KBM-7 (cell line): ENCODE data around the gene RGS6.

Experiments used
- DNase-seq: peaks from one replicate; pipeline ENCODE4 v3.0.0-alpha.2; 2015
- in situ Hi-C: fragments of 300-500 bp; cut with MboI; formaldehyde crosslinking; loops from 2 replicates; pipeline ENCODE4 v1.14.3; 2020; ENCODE audit warnings: low sequenced_read_pairs, low pct_unique_long_range_greater_than_20kb, mixed read lengths

The RGS6 gene

DNA sequence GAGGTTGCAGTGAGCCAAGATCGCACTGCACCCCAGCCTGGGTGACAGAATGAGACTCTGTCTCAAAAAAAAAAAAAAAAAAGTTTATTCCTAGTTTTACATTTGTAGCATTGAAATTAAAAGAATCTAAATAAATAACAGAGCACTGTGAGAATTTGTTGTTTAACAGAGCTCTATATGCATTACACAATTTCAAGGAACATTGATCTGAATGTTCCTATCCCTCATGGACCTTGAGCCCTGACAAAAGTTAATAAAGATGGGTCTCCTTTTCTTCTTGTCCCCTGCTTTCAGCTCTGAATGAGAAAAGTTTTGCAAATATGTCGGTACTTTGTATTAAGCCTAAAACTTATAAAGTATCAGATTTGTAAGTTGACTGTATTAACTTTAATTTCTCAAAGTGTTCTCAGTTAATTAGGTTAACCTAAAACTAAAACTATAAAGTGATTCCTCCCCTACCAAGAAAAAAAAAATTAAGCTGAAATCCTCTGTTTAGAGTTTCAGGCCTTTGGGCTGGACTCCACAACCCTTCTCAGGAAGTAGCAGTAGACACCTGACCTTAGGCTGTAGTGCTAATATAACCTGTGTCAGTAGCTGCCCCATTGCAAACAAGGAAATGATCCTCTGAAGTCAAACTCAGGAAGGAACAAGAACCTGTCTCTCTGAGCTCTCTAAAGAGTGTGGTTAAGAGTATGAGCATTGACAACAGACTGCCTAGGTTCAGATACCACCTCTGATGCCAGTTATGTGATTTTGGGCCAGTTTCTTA, 484.0 kb downstream of the RGS6 start:
- DNase-seq: no peak
- in situ Hi-C loops: no loop called here

DNA sequence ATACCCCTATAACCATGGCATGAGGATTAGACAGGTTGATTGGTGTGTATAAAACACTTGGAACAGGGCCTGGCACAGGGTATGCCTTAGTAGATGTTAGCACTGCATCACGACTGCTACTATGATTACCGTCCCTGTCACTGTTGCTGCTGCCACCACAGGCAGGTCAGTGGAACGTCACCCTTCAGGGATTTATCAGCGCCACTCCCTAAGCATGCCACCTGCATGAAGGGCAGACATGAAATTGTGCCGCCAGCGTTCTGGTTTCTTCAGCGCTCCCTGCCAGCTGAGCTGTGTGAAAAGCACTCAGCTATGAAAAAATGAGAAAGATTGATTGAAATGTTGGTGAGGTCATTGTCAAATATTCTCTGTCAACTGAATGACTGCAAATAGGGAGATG, 484.7 kb downstream of the RGS6 start:
- in situ Hi-C loops: no loop called here
- no peak for DNase-seq

DNA sequence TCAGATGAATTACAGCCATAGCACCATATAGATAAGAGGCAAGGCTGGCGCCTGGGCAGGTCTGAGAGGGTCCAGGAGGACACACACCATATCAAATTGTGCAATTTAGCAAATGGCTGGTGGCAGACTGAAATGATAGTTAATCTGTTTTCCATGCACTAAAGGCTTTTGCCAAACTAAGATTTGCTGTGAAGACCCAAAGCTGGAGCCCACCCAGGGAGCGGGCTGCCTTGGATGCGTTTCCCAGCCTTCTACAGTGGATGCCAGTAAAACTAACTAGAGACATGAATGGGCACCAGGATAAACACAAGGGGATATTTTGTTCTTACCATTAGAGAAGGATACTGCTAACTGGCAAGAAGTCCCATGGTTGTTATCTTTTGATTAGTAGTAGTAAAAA, 486.6 kb downstream of the RGS6 start:
- in situ Hi-C loops: no loop called here
- DNase-seq: no peak

DNA sequence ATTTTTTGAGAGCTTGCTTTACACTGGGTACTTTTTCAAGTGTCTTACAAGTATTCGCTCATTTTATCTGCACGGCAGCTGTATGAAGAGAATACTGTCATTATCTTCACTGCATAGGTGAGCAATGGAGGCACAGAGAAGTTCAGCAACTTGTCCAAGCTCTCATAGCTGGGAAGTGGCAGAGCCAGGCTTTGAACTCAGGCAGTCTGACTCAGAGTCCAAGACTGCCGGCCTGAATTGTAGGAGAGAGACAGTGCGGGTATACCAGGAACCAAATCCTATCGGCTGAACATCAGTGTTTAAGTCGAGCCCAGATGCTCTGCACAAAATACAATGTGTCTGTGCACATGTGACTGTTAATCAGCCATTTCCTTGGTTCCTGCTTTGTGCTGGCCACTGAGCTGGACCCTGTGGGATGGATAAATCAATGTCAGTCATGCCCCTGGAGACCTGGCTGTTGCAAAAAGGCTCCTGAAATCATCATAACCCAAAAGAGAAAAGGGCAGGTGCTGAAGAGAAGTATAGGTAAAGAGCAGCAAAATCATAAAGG, 487.1 kb downstream of the RGS6 start:
- in situ Hi-C loops: no loop called here
- DNase-seq: no peak

DNA sequence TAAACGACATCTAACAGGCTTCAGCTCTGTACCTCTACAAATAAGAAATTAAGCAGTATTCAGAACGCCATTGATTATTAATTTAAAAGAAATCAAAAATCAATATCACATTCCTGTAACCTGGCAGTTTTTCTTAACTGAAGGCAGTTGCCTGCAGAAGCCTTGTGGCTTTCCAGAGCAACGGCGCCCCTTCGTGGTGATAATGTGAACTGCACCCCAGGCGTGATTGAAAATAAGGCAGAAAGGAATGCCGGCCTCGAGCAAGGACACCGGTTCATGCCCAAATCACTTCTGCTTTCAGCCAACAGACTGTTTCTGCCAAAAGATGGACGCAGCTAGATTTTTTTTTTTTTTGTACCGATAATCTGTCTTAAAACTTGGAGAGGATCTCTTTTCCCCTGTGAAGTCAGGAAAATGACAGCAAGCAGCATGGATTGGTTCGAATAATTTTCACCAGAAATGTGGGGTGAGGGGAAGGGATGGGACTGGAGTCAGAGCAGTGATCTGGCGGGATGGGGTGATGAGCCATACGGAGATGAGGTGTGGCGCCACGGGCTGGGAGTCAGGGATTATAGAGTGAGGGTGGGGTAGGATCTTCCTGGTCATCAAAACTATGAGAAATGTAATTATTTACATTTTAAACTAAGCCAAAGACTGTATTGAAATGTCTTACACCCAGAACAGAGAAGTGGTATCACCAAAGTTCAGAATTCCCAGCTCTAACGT, 488.7 kb downstream of the RGS6 start:
- peak; percentile 87 for DNase-seq
- in situ Hi-C loops: no loop called here

DNA sequence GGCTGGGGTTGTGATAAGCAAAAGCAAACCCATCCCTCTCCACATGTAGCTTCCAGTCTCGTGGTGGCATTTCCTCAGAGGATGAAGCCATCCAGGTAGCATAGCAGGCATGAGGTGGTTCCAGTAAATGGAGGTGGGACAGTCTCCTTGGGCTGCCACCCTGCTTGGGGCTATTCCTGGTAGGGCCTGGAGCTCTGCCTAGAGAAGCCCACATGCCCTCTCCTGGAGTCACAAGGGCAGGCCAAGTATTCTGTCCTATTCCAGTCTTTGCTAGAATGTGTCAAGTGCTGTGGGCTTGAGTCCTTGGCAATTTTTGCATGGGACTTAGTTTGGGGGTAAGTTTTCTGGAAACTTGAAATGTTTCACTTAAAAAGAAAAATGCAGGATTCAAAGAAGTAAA, 491.7 kb downstream of the RGS6 start:
- in situ Hi-C loops: no loop called here
- no peak for DNase-seq

DNA sequence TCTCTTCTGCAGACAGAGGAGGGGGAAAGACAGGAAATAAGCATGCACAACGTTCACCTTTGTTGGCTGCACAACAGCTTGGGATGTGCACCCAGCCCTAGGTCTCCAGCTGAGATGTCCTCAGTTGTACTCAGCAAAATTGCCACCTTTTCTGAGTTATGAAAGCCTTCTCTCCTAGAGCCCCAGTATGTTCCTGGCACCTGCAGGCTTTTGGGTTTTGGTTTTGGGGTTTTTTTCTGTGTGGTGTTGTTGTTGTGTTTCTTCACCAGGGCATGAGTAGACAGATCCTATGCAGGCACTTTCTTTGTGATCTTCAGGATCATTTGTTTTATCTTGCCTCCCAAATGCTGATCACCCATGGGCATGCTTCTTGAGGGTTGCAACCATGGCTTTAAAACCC, 498.2 kb downstream of the RGS6 start:
- in situ Hi-C loops: no loop called here
- DNase-seq: no peak

DNA sequence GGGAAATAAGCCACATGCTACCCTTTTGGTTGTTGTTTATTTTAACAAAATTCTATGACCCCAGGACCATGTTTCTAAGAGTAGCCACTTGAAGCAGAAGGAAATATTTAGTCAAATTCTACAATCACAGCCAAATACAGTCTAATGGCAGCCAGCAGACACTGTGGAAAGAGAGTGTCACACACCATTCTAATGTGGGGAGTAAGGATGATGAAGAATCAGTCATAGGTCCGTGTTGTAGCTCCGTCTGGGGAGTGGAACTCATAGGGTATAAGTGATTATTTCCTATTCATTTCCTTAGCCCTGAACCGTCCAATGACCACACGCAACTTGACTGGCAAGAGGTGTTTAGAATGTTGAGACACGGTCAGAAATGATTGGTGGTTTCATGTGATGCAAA, 500.5 kb downstream of the RGS6 start:
- in situ Hi-C loops: no loop called here
- DNase-seq: no peak

DNA sequence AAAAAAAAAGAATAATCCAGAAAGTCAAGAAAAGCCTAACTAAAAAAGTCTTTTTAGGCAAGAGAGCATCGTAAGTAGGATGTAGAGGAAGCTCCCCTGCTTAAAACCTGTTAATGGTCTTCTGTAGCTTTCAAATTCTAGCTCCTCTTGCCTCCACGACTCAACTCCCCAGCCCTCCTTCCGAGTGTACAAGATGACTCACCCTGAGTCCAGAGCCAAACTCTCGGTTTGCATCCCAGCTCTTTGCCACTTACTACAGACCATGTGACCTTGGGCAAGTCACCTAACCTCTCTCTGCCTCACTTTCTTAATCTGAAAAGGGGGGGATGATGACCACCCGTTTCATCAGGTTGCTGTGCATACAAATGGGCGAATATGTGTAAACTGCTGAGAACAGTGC, 501.3 kb downstream of the RGS6 start:
- in situ Hi-C loops: no loop called here
- DNase-seq: no peak

DNA sequence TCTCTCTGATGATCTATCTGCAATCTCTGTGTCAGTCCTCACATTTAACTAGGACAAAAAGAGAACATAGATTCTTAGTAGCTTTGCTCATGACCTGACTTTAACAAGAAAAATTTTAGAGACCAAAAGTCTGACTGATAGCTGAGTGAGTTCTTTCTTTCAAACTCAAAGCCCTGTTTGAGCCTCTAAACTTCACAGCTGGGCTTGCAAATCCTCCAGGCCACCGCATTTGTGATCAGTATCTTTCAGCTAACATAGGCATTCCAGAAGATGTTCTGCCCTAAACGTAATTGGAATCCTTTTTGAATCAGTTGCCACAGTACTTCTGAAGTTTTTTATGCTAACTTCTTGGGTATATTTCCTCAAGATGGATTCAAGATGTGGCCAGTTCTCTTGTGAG, 502.6 kb downstream of the RGS6 start:
- DNase-seq: no peak
- in situ Hi-C loops: no loop called here

DNA sequence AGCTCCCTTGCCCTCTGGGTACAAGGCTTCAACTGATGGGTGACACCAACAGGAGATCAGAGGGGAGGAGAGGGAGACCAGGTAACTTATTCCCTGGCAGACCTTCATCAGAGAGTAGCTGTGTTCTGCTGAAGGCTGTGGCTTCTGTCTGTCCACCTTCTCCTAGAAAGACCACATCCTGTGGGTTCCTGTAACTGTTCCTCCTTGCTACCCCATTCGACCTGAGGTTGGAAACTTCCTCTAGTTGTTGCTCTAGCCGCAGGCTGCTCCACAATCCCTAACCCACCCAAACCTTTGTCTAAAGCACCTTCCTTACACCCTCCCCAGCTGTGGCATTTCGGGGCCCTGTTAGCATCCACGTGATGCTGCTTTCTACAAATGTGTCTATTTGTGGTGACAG, 507.5 kb downstream of the RGS6 start:
- in situ Hi-C loops: no loop called here
- peak; percentile 57 for DNase-seq

DNA sequence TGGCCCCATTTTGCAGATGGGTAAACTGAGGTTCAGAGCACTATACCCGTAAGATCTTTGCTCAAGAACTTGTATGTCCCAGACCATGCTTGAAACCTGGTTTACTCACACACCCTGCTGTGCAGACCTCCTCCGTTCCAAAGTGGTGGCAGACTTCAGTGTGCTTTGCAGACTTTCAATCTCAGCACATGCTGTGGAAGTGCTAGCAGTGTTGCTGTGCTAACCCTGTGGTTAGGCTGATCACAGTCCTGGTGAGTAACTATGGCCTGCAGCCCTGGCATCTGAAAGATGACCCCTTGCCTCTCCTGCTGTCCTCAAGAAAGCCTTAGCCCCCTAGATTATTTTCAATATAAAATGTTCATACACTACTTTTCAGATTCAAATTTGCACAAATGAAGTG, 511.0 kb downstream of the RGS6 start:
- DNase-seq: no peak
- in situ Hi-C loops: no loop called here

DNA sequence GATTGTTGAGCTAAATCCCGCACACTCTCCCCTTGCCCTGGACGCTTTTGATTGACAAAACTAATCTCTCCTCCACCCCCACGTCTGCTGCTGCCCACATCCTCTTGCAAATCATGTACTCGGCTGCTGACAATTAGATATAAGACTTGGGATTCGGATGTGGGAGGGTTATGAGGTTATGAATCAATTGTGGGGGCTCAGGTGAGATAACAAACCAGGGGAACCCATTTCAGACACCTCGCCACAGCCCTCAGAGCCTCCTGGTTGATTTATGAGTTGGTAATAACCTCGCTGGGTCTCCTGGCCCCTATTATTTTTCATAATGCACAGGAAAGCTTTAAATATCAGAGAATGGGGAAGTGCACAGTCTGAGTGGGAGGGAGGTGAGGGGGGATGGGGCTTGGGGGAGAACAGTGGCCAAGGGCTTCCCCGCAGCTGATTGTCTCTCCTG, 511.8 kb downstream of the RGS6 start:
- DNase-seq: peak; percentile 75
- in situ Hi-C loops: no loop called here

DNA sequence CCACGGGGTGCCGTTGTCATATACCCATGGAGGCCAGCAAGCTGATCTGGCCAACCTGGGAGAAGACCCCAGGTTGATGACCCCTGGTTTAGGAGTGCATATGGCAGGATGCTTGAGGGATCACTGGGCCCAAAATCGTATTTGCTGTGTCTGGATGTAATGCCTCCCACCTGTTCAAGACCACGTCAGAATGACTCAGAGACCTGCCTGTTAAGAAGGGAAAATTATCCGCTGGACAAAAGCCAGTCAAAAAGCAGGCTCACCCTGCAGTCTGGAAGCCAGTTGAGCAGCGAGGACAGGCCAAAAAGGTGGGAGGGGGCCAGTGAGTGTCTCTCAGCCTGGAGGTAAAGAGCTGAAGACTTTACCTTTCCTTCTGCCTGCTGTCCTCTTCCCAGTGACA, 512.5 kb downstream of the RGS6 start:
- DNase-seq: no peak
- in situ Hi-C loops: no loop called here

DNA sequence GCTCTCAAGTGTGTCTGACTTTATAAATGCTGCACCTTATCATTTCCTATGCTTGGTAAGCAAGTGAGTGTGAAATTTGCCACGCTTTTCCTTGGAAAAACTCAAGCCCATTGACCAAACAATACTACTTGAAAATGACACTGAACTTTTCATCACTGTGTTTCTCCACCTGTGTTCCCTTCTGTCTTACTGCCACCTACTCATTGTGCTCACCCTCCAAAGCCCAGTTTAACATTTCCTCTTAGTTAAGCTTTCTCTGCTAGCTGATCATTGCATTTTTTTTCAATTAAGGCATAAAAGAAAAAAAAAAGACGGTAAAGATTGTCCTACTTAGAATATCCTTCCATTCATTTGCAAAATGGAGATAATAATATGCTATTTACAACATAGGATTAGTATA, 516.0 kb downstream of the RGS6 start:
- DNase-seq: no peak
- in situ Hi-C loops: no loop called here

DNA sequence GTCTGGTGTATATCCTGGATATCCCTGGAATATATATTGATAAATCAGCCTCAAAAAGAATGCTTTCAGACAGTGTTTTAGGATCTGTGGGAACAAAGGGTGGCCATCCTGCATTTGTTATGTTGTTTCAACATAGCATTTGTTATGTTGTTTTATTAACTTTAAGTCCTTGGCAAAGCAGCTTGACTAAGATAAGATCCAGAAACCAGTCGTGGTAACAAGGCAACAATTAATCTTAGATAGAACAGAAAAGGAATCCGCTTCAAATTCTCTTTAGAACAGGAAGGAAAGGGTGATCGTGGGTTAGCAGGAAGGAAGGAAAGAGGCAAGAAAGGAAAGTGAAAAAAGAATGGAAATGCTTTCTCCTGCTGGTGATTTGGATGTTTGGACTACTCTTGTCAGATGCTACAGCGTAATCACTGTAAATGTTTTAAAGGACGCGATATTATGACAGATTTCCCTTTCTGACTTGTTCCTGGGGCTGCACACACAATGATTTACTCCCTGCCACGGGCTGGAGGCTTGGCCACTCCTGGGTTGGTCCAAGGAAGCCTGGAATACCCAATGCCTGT, 518.3 kb downstream of the RGS6 start:
- no peak for DNase-seq
- in situ Hi-C loops: no loop called here

DNA sequence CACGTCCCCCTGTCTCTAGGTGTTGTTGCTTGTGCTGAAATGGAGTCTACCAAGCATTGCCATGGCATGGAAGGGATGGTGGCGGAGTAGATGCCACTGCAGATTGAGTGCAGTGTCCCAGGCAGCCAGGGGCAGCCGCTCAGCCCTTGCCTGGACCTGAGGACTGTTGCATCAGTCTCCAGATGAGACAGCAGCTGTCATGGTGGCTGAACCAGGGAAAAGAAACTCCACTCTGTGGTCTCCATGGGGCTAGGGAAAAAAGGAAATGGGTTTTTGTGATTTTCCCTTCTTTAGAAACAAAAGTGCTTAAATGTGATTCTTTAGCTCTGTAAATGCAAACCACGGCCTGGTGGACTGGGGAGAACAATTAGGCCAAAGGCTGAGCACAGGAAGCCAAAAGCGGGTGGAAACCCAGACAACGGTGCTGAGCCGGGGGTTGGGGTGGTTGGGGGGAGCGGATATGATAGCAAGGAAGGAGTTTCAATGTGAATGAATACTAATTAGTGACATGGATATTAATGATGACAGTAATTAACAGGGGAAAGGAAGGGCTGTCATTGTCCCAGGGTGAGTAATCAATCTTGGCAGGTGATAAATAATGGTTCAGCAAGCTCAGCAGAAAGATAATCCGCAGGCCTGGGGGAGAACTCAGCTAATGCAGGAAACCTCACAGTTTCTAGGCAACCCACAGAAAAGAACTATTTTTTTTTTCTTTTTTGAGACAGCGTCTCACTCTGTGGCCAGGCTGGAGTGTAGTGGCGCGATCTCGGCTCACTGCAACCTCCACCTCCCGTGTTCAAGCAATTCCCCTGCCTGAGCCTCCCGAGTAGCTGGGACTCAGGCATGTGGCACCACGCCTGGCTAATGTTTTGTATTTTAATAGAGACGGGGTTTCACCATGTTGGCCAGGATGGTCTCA, 519.1 kb downstream of the RGS6 start:
- no peak for DNase-seq
- in situ Hi-C loops: no loop called here

DNA sequence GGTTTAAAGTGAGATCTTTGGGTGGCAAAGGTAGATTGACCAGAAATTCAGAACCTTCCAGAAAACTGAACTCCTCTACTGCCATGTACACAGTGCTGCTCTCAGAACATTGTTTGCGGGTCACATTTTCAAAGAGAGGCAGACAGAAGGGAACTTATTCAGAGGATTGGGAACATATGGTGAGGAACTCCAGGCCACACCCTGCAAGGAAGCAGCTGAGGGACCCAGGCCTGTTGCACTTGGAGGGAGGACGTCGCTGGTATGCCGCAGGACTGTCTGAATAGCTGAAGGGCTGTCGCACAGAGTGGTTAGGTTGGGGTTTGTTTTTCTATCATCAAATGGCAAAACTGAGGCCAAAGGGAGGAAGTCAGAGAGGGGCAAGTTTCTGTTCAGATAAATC, 520.5 kb downstream of the RGS6 start:
- in situ Hi-C loops: no loop called here
- no peak for DNase-seq

DNA sequence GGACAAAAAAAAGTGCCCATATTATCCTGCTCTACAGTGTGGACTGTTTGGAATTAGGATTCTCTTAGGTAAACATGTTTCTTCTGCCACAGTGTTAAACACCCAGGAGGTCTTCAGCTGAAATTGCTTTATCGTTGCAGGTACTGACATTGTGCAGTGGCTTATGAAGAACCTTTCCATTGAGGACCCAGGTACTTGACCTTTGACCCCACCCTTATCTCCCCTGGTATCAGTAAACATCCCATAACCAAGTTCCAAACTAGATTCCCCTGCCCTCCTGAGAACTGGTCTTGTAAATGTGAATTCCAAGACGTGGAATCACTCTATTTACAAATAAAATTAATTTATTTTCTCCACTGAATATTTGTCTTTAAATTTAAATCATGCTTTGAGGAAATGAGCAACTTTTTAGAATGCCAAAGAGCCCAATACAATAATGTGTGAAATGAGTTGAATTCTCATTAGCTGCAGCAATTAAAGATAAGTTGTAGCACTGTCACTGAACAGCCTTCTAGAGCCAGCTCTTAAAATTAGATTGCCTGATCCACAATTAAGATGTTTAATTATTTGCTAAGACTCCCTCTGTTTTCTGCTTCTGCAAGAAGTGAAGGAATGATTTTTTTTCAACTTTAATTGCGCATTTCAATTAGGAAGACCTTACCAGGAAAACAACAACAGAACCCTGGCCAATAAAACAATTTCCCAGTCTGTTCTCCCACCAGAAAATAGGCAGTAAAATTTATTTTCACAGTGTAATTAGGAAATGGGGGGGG, 522.3 kb downstream of the RGS6 start:
- in situ Hi-C loops: no loop called here
- DNase-seq: no peak
